Measurements from ENCODE around the gene PATJ.

GRCh38 chr1:62040450-62040849 lies 298.2 kb downstream of the PATJ start:
- TF ChIP-seq, protein P1, sequence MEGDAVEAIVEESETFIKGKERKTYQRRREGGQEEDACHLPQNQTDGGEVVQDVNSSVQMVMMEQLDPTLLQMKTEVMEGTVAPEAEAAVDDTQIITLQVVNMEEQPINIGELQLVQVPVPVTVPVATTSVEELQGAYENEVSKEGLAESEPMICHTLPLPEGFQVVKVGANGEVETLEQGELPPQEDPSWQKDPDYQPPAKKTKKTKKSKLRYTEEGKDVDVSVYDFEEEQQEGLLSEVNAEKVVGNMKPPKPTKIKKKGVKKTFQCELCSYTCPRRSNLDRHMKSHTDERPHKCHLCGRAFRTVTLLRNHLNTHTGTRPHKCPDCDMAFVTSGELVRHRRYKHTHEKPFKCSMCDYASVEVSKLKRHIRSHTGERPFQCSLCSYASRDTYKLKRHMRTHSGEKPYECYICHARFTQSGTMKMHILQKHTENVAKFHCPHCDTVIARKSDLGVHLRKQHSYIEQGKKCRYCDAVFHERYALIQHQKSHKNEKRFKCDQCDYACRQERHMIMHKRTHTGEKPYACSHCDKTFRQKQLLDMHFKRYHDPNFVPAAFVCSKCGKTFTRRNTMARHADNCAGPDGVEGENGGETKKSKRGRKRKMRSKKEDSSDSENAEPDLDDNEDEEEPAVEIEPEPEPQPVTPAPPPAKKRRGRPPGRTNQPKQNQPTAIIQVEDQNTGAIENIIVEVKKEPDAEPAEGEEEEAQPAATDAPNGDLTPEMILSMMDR (conservative IDR thresholded peaks at IDR 0.05; ENCODE audit: low read length) = no peak
- TF ChIP-seq EZH2phosphoT487 (IDR thresholded peaks at IDR 0.05; ENCODE audit: borderline replicate concordance) = no peak

Measured in Loucy (cell line).